Stimulated activated CD4-positive, alpha-beta T cell treated with anti-CD3 and anti-CD28 coated beads, Interleukin-4, amount 100 ng/mL, for 24 hours (primary cell): ENCODE results near the gene CA9.
"Not testable (repeated sequence)": the region's sequence is repeated elsewhere in the genome, so short reads cannot be mapped to it uniquely, and the experiment has no call there.

Experiments used
- DNase-seq: peaks from one replicate; pipeline ENCODE4 v3.0.0-alpha.2; 2020

Gene CA9

GRCh38 chr9:35673132-35674024 lies at the start of gene CA9:
Gene CA9 (plus strand): TSS chr9:35673928. CDS start chr9:35673960, 32 bp downstream.
- DNase-seq = no peak

- DNase-seq = no peak
Observed at GRCh38 chr9:35627575-35627974, 46.2 kb upstream of the CA9 start.

- DNase-seq = no peak
Observed at GRCh38 chr9:35628389-35628991, 45.2 kb upstream of the CA9 start.

- no peak for DNase-seq
Observed at GRCh38 chr9:35629597-35629996, 44.1 kb upstream of the CA9 start.

- no peak for DNase-seq
Observed at GRCh38 chr9:35635730-35636129, 38.0 kb upstream of the CA9 start.

GRCh38 chr9:35636135-35636876 lies 37.4 kb upstream of the CA9 start:
- DNase-seq = no peak

GRCh38 chr9:35636877-35637246 lies 36.9 kb upstream of the CA9 start:
- not testable (repeated sequence) for DNase-seq

- DNase-seq = not testable (repeated sequence)
Observed at GRCh38 chr9:35637427-35637955, 36.2 kb upstream of the CA9 start.

GRCh38 chr9:35638751-35639150 lies 35.0 kb upstream of the CA9 start:
- DNase-seq = not testable (repeated sequence)

GRCh38 chr9:35639225-35639624 lies 34.5 kb upstream of the CA9 start:
- DNase-seq = not testable (repeated sequence)

GRCh38 chr9:35639631-35640030 lies 34.1 kb upstream of the CA9 start:
- no peak for DNase-seq

GRCh38 chr9:35640431-35640830 lies 33.3 kb upstream of the CA9 start:
- DNase-seq = not testable (repeated sequence)

- DNase-seq = not testable (repeated sequence)
Observed at GRCh38 chr9:35641478-35641877, 32.2 kb upstream of the CA9 start.

GRCh38 chr9:35643046-35643445 lies 30.7 kb upstream of the CA9 start:
- no peak for DNase-seq

- DNase-seq = not testable (repeated sequence)
Observed at GRCh38 chr9:35645736-35646135, 28.0 kb upstream of the CA9 start.

- no peak for DNase-seq
Observed at GRCh38 chr9:35646153-35646532, 27.6 kb upstream of the CA9 start.

GRCh38 chr9:35646533-35647265 lies 27.0 kb upstream of the CA9 start:
- peak; percentile 91 for DNase-seq

- DNase-seq = peak; percentile 45
Observed at GRCh38 chr9:35649431-35650340, 24.0 kb upstream of the CA9 start.

- DNase-seq = peak; percentile 30
Observed at GRCh38 chr9:35650341-35651158, 23.2 kb upstream of the CA9 start, which contains the start of gene SIT1. Gene SIT1 (minus strand): TSS chr9:35650931. CDS start chr9:35650853, 78 bp downstream.
